MM.1S (cell line): ENCODE results near the gene GPC1.

Experiments
- DNase-seq: peaks from one replicate; pipeline ENCODE4 v3.0.0-alpha.2; 2015
- H2AFZ ChIP-seq: fragments of 300-600 bp; sonication (generic); 2 replicates; pipeline ENCODE4 v1.6.0; 2016; ENCODE audit warnings: antibody characterized with exemption, low read length
- H3F3A ChIP-seq: fragments of 300-600 bp; sonication (generic); 2 replicates; pipeline ENCODE4 v1.6.1; 2016; ENCODE audit warnings: mild to moderate bottlenecking, antibody characterized with exemption, low read length, moderate library complexity, mixed read lengths; ENCODE audit not compliant: insufficient read depth
- H3K27ac ChIP-seq: fragments of 300-600 bp; sonication (generic); 2 replicates; pipeline ENCODE4 v1.5.1; 2016; ENCODE audit warnings: mild to moderate bottlenecking, low read length
- H3K27me3 ChIP-seq: fragments of 300-600 bp; sonication (generic); replicated peaks from 2 replicates; pipeline ENCODE4 v1.6.0; 2016; ENCODE audit warnings: low read length; ENCODE audit not compliant: insufficient read depth
- H3K36me3 ChIP-seq: fragments of 300-600 bp; sonication (generic); replicated peaks from 2 replicates; pipeline ENCODE4 v1.6.1; 2016; ENCODE audit warnings: mild to moderate bottlenecking, low read length, mixed read lengths; ENCODE audit not compliant: insufficient read depth
- H3K4me1 ChIP-seq: fragments of 300-600 bp; sonication (generic); 2 replicates; pipeline ENCODE4 v1.6.1; 2016; ENCODE audit warnings: low read length, mixed read lengths
- H3K4me2 ChIP-seq: fragments of 300-600 bp; sonication (generic); 2 replicates; pipeline ENCODE4 v1.6.0; 2016; ENCODE audit warnings: low read depth, low read length
- H3K4me3 ChIP-seq: fragments of 300-600 bp; sonication (generic); 2 replicates; pipeline ENCODE4 v1.5.1; 2016; ENCODE audit warnings: low read length, mixed read lengths
- H3K79me2 ChIP-seq: fragments of 300-600 bp; sonication (generic); 2 replicates; pipeline ENCODE4 v1.6.1; 2016; ENCODE audit warnings: mixed run types, low read length, mixed read lengths
- H3K9ac ChIP-seq: fragments of 300-600 bp; sonication (generic); 2 replicates; pipeline ENCODE4 v1.6.1; 2016; ENCODE audit warnings: low read length, mixed read lengths
- H3K9me2 ChIP-seq: fragments of 300-600 bp; sonication (generic); replicated peaks from 2 replicates; pipeline ENCODE4 v1.6.1; 2016; ENCODE audit warnings: mild to moderate bottlenecking, low read length, mixed read lengths; ENCODE audit not compliant: insufficient read depth
- H3K9me3 ChIP-seq: fragments of 300-600 bp; sonication (generic); replicated peaks from 2 replicates; pipeline ENCODE4 v1.6.1; 2016; ENCODE audit warnings: mild to moderate bottlenecking, low read length, mixed read lengths; ENCODE audit not compliant: insufficient read depth
- H4K20me1 ChIP-seq: fragments of 300-600 bp; sonication (generic); 2 replicates; pipeline ENCODE4 v1.6.1; 2016; ENCODE audit warnings: mild to moderate bottlenecking, low read length, moderate library complexity, mixed read lengths; ENCODE audit not compliant: insufficient read depth
- CTCF ChIP-seq: fragments of 300-600 bp; sonication (generic); IDR thresholded peaks from 2 replicates; pipeline ENCODE4 v1.5.1; 2016; ENCODE audit warnings: antibody characterized with exemption, low read length, mixed read lengths
- EZH2 ChIP-seq: fragments of 300-600 bp; sonication (generic); optimal IDR thresholded peaks from 2 replicates; pipeline ENCODE3; 2017; ENCODE audit warnings: low read depth, mild to moderate bottlenecking, antibody characterized with exemption, low read length, mixed read lengths
- EZH2phosphoT487 ChIP-seq: fragments of 300-600 bp; sonication (generic); IDR thresholded peaks from 2 replicates; pipeline ENCODE4 v1.6.1; 2018; ENCODE audit warnings: antibody characterized with exemption, low read length

The GPC1 gene

DNA sequence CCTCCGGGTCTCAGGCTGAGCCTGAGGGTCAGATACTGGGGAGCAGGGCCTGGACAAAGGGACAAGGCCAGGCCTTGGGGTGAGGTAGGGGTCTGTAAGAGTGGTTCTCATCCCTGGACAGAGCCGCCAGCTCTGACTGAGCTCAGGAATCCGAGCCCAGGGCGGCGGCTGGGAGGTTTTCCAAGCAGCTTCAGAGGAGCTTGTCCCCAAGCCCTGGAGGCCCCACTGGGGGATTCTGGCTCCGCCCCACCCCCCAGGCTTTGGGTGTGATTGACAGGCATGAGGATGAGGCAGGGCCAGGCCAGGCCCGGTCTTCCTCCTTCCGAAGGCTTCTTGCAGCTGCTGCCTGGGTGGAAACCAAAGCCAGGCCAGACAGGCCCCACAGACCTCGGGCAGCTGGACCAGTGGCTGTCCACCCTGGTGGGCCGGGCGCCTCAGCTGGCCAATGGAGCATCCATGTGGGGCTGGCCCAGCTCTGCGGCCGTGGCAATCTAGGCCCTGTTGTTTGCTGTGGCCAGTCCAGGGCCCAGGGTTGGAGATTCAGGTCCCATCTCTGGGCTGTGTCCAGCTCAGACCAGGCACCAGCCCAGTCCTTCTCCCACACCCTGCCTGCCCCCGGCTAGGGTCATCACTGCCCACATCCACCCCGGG is 23.1 kb upstream of the GPC1 start:
- Histone ChIP-seq H3K9ac (no peak overlapping the region), H3K9me2 (no peaks in the 10 kb centered on the region), H3K9me3 (no peaks in the 10 kb centered on the region), H4K20me1 (no peaks in the 10 kb centered on the region), H3K27me3 (peaks cover 46% of the 10 kb centered on the region), H3K4me3 (no peak overlapping the region), H3K79me2 (no peaks in the 10 kb centered on the region), H3F3A (no peaks in the 10 kb centered on the region), H3K27ac (no peak overlapping the region), H3K4me2 (no peak overlapping the region), H2AFZ (no peak overlapping the region), H3K4me1 (no peaks in the 10 kb centered on the region), H3K36me3 (no peaks in the 10 kb centered on the region)
- DNase-seq, result no peak
- TF ChIP-seq EZH2phosphoT487 (no peak), EZH2 (no peak), CTCF (no peak)

DNA sequence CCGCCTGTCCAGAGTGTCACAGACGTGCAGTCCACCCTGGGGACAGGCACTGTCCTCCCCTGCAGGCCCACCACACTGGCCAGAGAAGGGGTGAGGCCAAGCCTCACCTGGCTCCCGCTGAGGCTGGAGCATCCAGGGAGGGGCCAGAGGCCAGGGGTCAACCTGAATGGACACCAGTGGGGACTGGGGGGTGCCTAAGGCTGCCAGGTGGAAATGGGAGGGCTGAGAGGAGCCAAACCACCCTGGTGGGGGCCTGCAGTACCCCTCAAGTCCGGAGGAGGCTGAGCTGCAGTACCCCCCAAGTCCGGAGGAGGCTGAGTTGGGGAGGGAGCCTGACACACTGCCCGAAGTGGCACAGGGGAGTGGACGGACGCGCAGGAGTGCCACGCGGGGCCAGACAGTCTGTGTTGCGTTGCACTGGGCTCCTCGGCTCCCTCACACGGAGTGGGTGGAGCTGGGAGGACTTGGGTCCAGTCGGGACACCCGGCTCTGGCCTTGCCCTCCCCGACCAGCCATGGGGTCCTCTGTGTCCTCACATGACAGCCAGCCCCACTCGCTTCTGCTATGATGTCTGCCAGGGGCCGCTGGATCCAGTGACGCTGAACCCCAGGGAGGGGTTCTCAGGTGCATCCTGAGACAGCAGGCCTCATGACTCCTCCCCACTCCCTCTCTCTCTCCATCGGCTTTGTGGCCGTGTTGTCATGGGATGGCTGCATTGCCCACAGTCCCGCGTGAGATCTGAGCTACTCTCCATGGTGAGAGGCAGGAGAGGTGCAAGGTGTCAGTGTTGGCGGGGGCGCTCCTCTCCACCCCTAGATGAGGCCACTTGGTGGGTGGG is 22.3 kb upstream of the GPC1 start:
- no peak for TF ChIP-seq EZH2phosphoT487
- no peak for TF ChIP-seq EZH2
- peak; percentile 29 for TF ChIP-seq CTCF
- Histone ChIP-seq H3K4me1 (no peaks in the 10 kb centered on the region), H3K9me3 (no peaks in the 10 kb centered on the region), H3K27me3 (peaks cover 39% of the 10 kb centered on the region), H3F3A (no peaks in the 10 kb centered on the region), H3K4me2 (no peak overlapping the region), H3K79me2 (no peaks in the 10 kb centered on the region), H3K4me3 (no peak overlapping the region), H3K27ac (no peak overlapping the region), H4K20me1 (no peaks in the 10 kb centered on the region), H3K9me2 (no peaks in the 10 kb centered on the region), H3K36me3 (no peaks in the 10 kb centered on the region), H3K9ac (no peak overlapping the region), H2AFZ (no peak overlapping the region)
- DNase-seq, result no peak

GRCh38 chr2:240413813-240414429 is 21.5 kb upstream of the GPC1 start:
- no peaks in the 10 kb centered on the region for H4K20me1 ChIP-seq
- no peaks in the 10 kb centered on the region for H3K79me2 ChIP-seq
- H3F3A ChIP-seq, result no peaks in the 10 kb centered on the region
- H3K9me2 ChIP-seq, result no peaks in the 10 kb centered on the region
- no peaks in the 10 kb centered on the region for H3K4me1 ChIP-seq
- H3K27ac ChIP-seq, result no peak overlapping the region
- H3K36me3 ChIP-seq, result no peaks in the 10 kb centered on the region
- peaks cover 32% of the 10 kb centered on the region for H3K27me3 ChIP-seq
- H3K4me3 ChIP-seq, result no peak overlapping the region
- DNase-seq, result no peak
- no peak overlapping the region for H3K9ac ChIP-seq
- H3K9me3 ChIP-seq, result no peaks in the 10 kb centered on the region
- TF ChIP-seq CTCF, result no peak
- TF ChIP-seq EZH2, result no peak
- no peak for TF ChIP-seq EZH2phosphoT487
- H2AFZ ChIP-seq, result no peak overlapping the region
- no peak overlapping the region for H3K4me2 ChIP-seq
